NCI-H748 treated with DMSO at 0.1 percent for 48 hours (cell line): ENCODE measurements around the gene NCDN.

ENCODE experiments used
- DNase-seq: peaks from one replicate; lab custom pipeline; 2025; lab: John Stamatoyannopoulos, UW

The NCDN gene

GRCh38 chr1:35557611-35558373, at the start of gene NCDN:
NCDN (plus strand) TSS chr1:35557799; CDS start chr1:35558191, 392 bp downstream.
- DNase-seq: peak; percentile 75

- DNase-seq: no peak
These were observed 49.7 kb upstream of the NCDN start for GRCh38 chr1:35507947-35508346.

GRCh38 chr1:35509558-35509957, 48.0 kb upstream of the NCDN start:
- no peak for DNase-seq

GRCh38 chr1:35511305-35511704, 46.3 kb upstream of the NCDN start:
- DNase-seq: no peak

GRCh38 chr1:35518183-35518582, 39.4 kb upstream of the NCDN start:
- DNase-seq: no peak

GRCh38 chr1:35519432-35519831, 38.2 kb upstream of the NCDN start:
- no peak for DNase-seq

GRCh38 chr1:35524106-35524505, 33.5 kb upstream of the NCDN start:
- no peak for DNase-seq

GRCh38 chr1:35530168-35530567, 27.4 kb upstream of the NCDN start:
- DNase-seq: no peak

GRCh38 chr1:35530946-35531345, 26.7 kb upstream of the NCDN start:
- DNase-seq: no peak

- no peak for DNase-seq
These were observed 26.2 kb upstream of the NCDN start for GRCh38 chr1:35531368-35531767.

- no peak for DNase-seq
These were observed 24.9 kb upstream of the NCDN start for GRCh38 chr1:35532497-35533223.

- DNase-seq: no peak
These were observed 24.0 kb upstream of the NCDN start for GRCh38 chr1:35533586-35533985.

- no peak for DNase-seq
These were observed 22.4 kb upstream of the NCDN start for GRCh38 chr1:35535243-35535642.

GRCh38 chr1:35536556-35537162, 20.9 kb upstream of the NCDN start:
- no peak for DNase-seq

GRCh38 chr1:35537806-35538205, 19.8 kb upstream of the NCDN start:
- DNase-seq: no peak

- no peak for DNase-seq
These were observed 18.4 kb upstream of the NCDN start for GRCh38 chr1:35539073-35539823.

GRCh38 chr1:35539824-35540261, 17.8 kb upstream of the NCDN start:
- no peak for DNase-seq

- no peak for DNase-seq
These were observed 12.6 kb upstream of the NCDN start for GRCh38 chr1:35544976-35545375.

- no peak for DNase-seq
These were observed 11.0 kb upstream of the NCDN start for GRCh38 chr1:35546614-35547013.

- no peak for DNase-seq
These were observed 3.7 kb upstream of the NCDN start for GRCh38 chr1:35553851-35554250.

- DNase-seq: no peak
These were observed 3.1 kb upstream of the NCDN start for GRCh38 chr1:35554266-35555211.
